HCT116 (cell line): ENCODE measurements around the gene ZNF581. TPM values are rescaled to one million over a fixed set of nuclear protein-coding genes. Genes with fewer than 3 reads are reported as not detected.

Experiments
- ATAC-seq: fragments of 200-7000 bp; cut with Tn5 transposase; 2 replicates; pipeline ENCODE4 v1.9.1; 2020; ENCODE audit warnings: mild to moderate bottlenecking, moderate library complexity
- BruUV-seq: library from RNA; stranded (reverse); fragments of 400-500 nt; replicated peaks from 2 replicates; lab custom pipeline; 2021; lab: Mats Ljungman, UMichigan
- CTCF ChIA-PET: fragments of 300-600 bp; sonication (Branson Sonifier 250); formaldehyde crosslinking; loops from one replicate; lab custom pipeline; 2021; ENCODE audit warnings: antibody characterized with exemption; lab: Charles Lee
- POLR2A ChIA-PET: fragments of 300-600, 350-600 bp; sonication (Branson Sonifier 250); formaldehyde crosslinking; loops from one replicate; lab custom pipeline; 2021; ENCODE audit warnings: antibody characterized with exemption; lab: Charles Lee
- RAD21 ChIA-PET, 2 experiments: fragments of 300-600 bp; sonication (Branson Sonifier 250); formaldehyde crosslinking; loops; one replicate each; lab custom pipeline; 2023; ENCODE audit warnings: low total read pairs in 2 of 2; ENCODE audit not compliant: uncharacterized antibody in 2 of 2, unreplicated experiment in 2 of 2, low non-redundant PET in 1 of 2; lab: Charles Lee
- DNase-seq: peaks from one replicate; pipeline ENCODE4 v3.0.0-alpha.2; 2010; ENCODE audit warnings: low read depth, low spot score
- H2AFZ ChIP-seq: fragments of 200-600 bp; shearing (Covaris generic), sonication (generic); 2 replicates; pipeline ENCODE4 v1.6.1; 2017; ENCODE audit warnings: low read depth, mixed run types, mixed read lengths, antibody characterized with exemption, low read length; ENCODE audit not compliant: poor library complexity, severe bottlenecking
- H3K27ac ChIP-seq: 2 replicates; pipeline ENCODE4 v1.5.1; 2012; ENCODE audit warnings: low read depth, low read length
- H3K27me3 ChIP-seq: fragments of 200-600 bp; sonication (generic); 2 replicates; pipeline ENCODE4 v1.6.1; 2016; ENCODE audit warnings: mixed run types, low read length, mixed read lengths; ENCODE audit not compliant: insufficient read depth
- H3K36me3 ChIP-seq, 2 experiments: fragments of 200-500 bp in 1 of 2; fragments of 200-600 bp in 1 of 2; sonication (Bioruptor generic) in 1 of 2; sonication (generic) in 1 of 2; 2 replicates each; pipeline versions ENCODE4 v1.5.1 to v1.6.1; 2014 to 2016; ENCODE audit warnings: low read length in 2 of 2, inconsistent platforms in 1 of 2, mixed read lengths in 1 of 2, mixed run types in 1 of 2; ENCODE audit not compliant: insufficient read depth in 2 of 2, control insufficient read depth in 1 of 2
- H3K4me1 ChIP-seq, 2 experiments: fragments of 200-600 bp in 1 of 2; sonication (generic) in 1 of 2; 2 replicates each; pipeline versions ENCODE4 v1.5.1 to v1.6.1; 2012 to 2017; ENCODE audit warnings: low read length in 2 of 2, inconsistent platforms in 1 of 2, mild to moderate bottlenecking in 1 of 2, mixed read lengths in 1 of 2, mixed run types in 1 of 2, moderate library complexity in 1 of 2; ENCODE audit not compliant: insufficient read depth in 2 of 2, control insufficient read depth in 1 of 2
- H3K4me2 ChIP-seq: fragments of 200-600 bp; sonication (generic); 2 replicates; pipeline ENCODE4 v1.6.1; 2017; ENCODE audit warnings: mixed run types, low read length, mixed read lengths
- H3K4me3 ChIP-seq, 2 experiments: fragments of 200-600 bp in 1 of 2; sonication (generic) in 1 of 2; replicated peaks in 1 of 2; 2 replicates each; pipeline ENCODE4 v1.5.1; 2011 to 2016; ENCODE audit warnings: low read length in 2 of 2, control low read depth in 1 of 2, low read depth in 1 of 2, mild to moderate bottlenecking in 1 of 2, mixed read lengths in 1 of 2, mixed run types in 1 of 2
- H3K79me2 ChIP-seq: fragments of 200-600 bp; sonication (generic); 2 replicates; pipeline ENCODE4 v1.6.1; 2017; ENCODE audit warnings: mild to moderate bottlenecking, mixed run types, low read length, moderate library complexity, mixed read lengths; ENCODE audit not compliant: insufficient read depth
- H3K9ac ChIP-seq: fragments of 200-600 bp; sonication (generic); 2 replicates; pipeline ENCODE4 v1.6.1; 2016; ENCODE audit warnings: low read length, mixed read lengths
- H3K9me2 ChIP-seq: fragments of 200-600 bp; sonication (generic), shearing (Covaris generic); 2 replicates; pipeline ENCODE4 v1.6.1; 2017; ENCODE audit warnings: mixed run types, mild to moderate bottlenecking, moderate library complexity; ENCODE audit not compliant: insufficient read depth
- H3K9me3 ChIP-seq, 2 experiments: fragments of 200-500 bp in 1 of 2; fragments of 200-600 bp in 1 of 2; sonication (Bioruptor generic) in 1 of 2; sonication (generic) in 1 of 2; 2 replicates each; pipeline ENCODE4 v1.6.1; 2014 to 2017; ENCODE audit warnings: low read length in 2 of 2, mixed read lengths in 2 of 2, inconsistent platforms in 1 of 2, low read depth in 1 of 2, mild to moderate bottlenecking in 1 of 2, mixed run types in 1 of 2, moderate library complexity in 1 of 2; ENCODE audit not compliant: control insufficient read depth in 1 of 2, insufficient read depth in 1 of 2
- H4K20me1 ChIP-seq: fragments of 200-600 bp; sonication (generic), shearing (Covaris generic); 2 replicates; pipeline ENCODE4 v1.6.1; 2017; ENCODE audit warnings: mixed run types, mild to moderate bottlenecking, moderate library complexity; ENCODE audit not compliant: insufficient read depth
- EZH2 ChIP-seq: fragments of 200-600 bp; sonication (generic); IDR thresholded peaks from 2 replicates; pipeline ENCODE4 v1.6.1; 2017; ENCODE audit warnings: antibody characterized with exemption, mixed run types
- FOSL1 ChIP-seq: IDR thresholded peaks from 2 replicates; pipeline ENCODE4 v1.6.1; 2012; ENCODE audit warnings: low read depth
- POLR2AphosphoS5 ChIP-seq: IDR thresholded peaks from 2 replicates; pipeline ENCODE4 v1.6.1; 2011; ENCODE audit warnings: mild to moderate bottlenecking, low read depth, low read length, moderate library complexity
- SP1 ChIP-seq: IDR thresholded peaks from 2 replicates; pipeline ENCODE4 v1.6.1; 2012; ENCODE audit warnings: low read depth
- YY1 ChIP-seq: IDR thresholded peaks from 2 replicates; pipeline ENCODE4 v1.6.1; 2011; ENCODE audit warnings: low read length, low read depth, moderate library complexity, mild to moderate bottlenecking; ENCODE audit not compliant: insufficient replicate concordance; ENCODE audit errors: extremely low read depth
- ZFX ChIP-seq: fragments of 450-650 bp; IDR thresholded peaks from 2 replicates; pipeline ENCODE4 v1.6.1; 2017
- intact Hi-C: fragments of 100-400 bp; cut with micrococcal nuclease; formaldehyde crosslinking; loops from 2 replicates; pipeline ENCODE4 v1.10.0; 2022
- total RNA-seq: library from RNA; stranded (reverse); gene quantifications from one replicate; pipeline ENCODE4 v1.2.1, GENCODE V29; 2021; ENCODE audit not compliant: unreplicated experiment
- TF ChIP-seq, protein P1 (sequence below): IDR thresholded peaks from 2 replicates; pipeline ENCODE4 v1.6.1; 2012
- TF ChIP-seq, protein P2 (sequence below), 3 experiments: fragments of 200-600 bp in 1 of 3; sonication (generic) in 1 of 3; IDR thresholded peaks in 2 of 3; conservative IDR thresholded peaks in 1 of 3; 2 replicates each; pipeline ENCODE4 v1.5.1; 2012 to 2017; ENCODE audit warnings: low read depth in 2 of 3, low read length in 2 of 3, antibody characterized with exemption in 1 of 3, borderline replicate concordance in 1 of 3, control low read depth in 1 of 3, mild to moderate bottlenecking in 1 of 3, mixed read lengths in 1 of 3, mixed run types in 1 of 3, moderate library complexity in 1 of 3; ENCODE audit not compliant: insufficient read depth in 1 of 3

ZNF581 gene
- total RNA-seq, 1 experiment from 2014 or later = 44.4 TPM

GRCh38 chr19:55646889-55647731 is 3.7 kb downstream of the ZNF581 start:
- peaks cover 35% of the 10 kb centered on the region for H3K79me2 ChIP-seq
- no peaks in the 10 kb centered on the region for H3K9me3 ChIP-seq
- no peak for ATAC-seq
- peaks cover 10 to 12% of the 10 kb centered on the region in 2 experiments; a peak in 3 of 4 replicates for H3K36me3 ChIP-seq
- H3K27ac ChIP-seq = peak overlapping the region; percentile 18; the same call in 1 of the 2 replicates
- POLR2A ChIA-PET = interaction anchor here (0.6 kb wide), 1 partner anchor 43 kb away, joined by 3 read pairs; no protein-coding TSS in a partner anchor
- RAD21 ChIA-PET = no interaction called here
- no peak overlapping the region for H3K4me3 ChIP-seq
- H2AFZ ChIP-seq = no peak overlapping the region
- DNase-seq = no peak
- BruUV-seq = no TSS peak
- no peak overlapping the region for H3K9ac ChIP-seq
- CTCF ChIA-PET = no interaction called here
- peaks cover 6 to 25% of the 10 kb centered on the region in 2 experiments; a peak in 3 of 4 replicates for H3K4me1 ChIP-seq
- intact Hi-C loops = no loop called here
- H3K4me2 ChIP-seq = no peak overlapping the region
- TF ChIP-seq FOSL1 = no peak
- TF ChIP-seq, protein P1, sequence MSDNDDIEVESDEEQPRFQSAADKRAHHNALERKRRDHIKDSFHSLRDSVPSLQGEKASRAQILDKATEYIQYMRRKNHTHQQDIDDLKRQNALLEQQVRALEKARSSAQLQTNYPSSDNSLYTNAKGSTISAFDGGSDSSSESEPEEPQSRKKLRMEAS = no peak
- no peak for TF ChIP-seq POLR2AphosphoS5
- TF ChIP-seq EZH2 = no peak
- TF ChIP-seq, protein P2, sequence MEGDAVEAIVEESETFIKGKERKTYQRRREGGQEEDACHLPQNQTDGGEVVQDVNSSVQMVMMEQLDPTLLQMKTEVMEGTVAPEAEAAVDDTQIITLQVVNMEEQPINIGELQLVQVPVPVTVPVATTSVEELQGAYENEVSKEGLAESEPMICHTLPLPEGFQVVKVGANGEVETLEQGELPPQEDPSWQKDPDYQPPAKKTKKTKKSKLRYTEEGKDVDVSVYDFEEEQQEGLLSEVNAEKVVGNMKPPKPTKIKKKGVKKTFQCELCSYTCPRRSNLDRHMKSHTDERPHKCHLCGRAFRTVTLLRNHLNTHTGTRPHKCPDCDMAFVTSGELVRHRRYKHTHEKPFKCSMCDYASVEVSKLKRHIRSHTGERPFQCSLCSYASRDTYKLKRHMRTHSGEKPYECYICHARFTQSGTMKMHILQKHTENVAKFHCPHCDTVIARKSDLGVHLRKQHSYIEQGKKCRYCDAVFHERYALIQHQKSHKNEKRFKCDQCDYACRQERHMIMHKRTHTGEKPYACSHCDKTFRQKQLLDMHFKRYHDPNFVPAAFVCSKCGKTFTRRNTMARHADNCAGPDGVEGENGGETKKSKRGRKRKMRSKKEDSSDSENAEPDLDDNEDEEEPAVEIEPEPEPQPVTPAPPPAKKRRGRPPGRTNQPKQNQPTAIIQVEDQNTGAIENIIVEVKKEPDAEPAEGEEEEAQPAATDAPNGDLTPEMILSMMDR (IDR thresholded peaks at IDR 0.05 in 2 of 3, conservative IDR thresholded peaks at IDR 0.05 in 1 of 3; ENCODE audit: borderline replicate concordance in 1 of 3, insufficient read depth in 1 of 3, low read depth in 2 of 3, low read length in 2 of 3) = no peak
- no peak for TF ChIP-seq YY1
- no peak for TF ChIP-seq SP1
- TF ChIP-seq ZFX = no peak
- H3K27me3 ChIP-seq = no peaks in the 10 kb centered on the region
- no peaks in the 10 kb centered on the region for H3K9me2 ChIP-seq
- H4K20me1 ChIP-seq = no peaks in the 10 kb centered on the region
